ENCODE results near the gene SS18L1.

SS18L1 gene

GRCh38 chr20:62227977-62228958, 84.7 kb downstream of the SS18L1 start:
- no peak for DNase-seq

GRCh38 chr20:62228982-62229545, 85.5 kb downstream of the SS18L1 start:
- DNase-seq, result no peak

- DNase-seq, result no peak
Measured at GRCh38 chr20:62229667-62230066, 86.1 kb downstream of the SS18L1 start.

- no peak for DNase-seq
Measured at GRCh38 chr20:62230276-62230675, 86.7 kb downstream of the SS18L1 start.

- DNase-seq, result no peak
Measured at GRCh38 chr20:62230696-62231095, 87.1 kb downstream of the SS18L1 start.

- DNase-seq, result no peak
Measured at GRCh38 chr20:62231292-62231691, 87.7 kb downstream of the SS18L1 start.

Data from hippocampal formation (tissue), 2 donors.